Fibroblast of peridontal ligament (primary cell): ENCODE data around the gene PTER.
A peak's percentile ranks its signal among the peaks of the same experiment; 100 is the strongest.

Experiments used
- DNase-seq: peaks from one replicate; pipeline ENCODE4 v3.0.0-alpha.2; 2010; ENCODE audit errors: extremely low read depth

Gene PTER

GRCh38 chr10:16470747-16471146 lies 33.9 kb downstream of the PTER start:
- DNase-seq: no peak

DNA sequence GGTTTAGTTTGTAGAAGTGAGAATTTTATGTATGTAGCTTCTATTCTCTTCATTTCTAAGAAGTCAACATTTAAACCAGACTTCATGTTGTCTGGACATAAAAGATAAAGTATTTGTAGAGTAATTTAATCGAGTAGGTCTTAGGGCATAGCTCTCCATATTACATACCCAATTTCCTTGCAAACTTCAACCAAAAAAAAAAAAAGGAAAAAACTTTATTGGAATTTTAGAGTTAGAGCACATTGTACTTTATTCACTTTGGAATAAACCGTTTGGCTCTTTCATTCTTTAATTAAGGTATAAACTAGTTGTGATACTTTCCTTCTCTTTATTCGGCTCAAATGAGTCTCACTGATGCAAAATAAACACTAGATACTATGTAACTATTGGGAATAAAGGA lies 36.0 kb downstream of the PTER start:
- DNase-seq: no peak

DNA sequence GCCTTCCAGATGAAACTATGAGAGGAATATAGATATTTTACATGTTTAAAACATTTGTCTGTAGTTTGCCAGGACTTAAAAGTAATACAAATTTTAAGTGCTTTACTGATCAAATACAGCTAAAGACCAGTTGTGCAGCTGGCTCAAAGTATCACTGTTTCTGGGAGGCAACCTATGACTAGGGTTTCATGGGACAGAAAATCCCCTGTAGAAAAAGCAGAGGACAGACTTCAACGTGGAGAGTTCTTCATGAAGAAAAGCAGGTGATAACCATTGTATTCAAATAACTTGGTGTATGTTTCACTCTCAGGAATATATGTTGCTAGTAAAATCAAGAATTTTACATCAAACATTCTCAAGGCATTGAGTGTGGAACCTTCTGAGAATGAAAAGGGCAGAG lies 40.9 kb downstream of the PTER start:
- DNase-seq: no peak

GRCh38 chr10:16478801-16479200 lies 42.0 kb downstream of the PTER start:
- DNase-seq: no peak

- DNase-seq: peak; percentile 1
These were observed 44.4 kb downstream of the PTER start for GRCh38 chr10:16481052-16481728.

GRCh38 chr10:16483241-16483917 lies 46.6 kb downstream of the PTER start:
- DNase-seq: no peak

- DNase-seq: no peak
These were observed 53.7 kb downstream of the PTER start for GRCh38 chr10:16490511-16490910.

- no peak for DNase-seq
These were observed 55.1 kb downstream of the PTER start for GRCh38 chr10:16491933-16492332.

GRCh38 chr10:16493884-16494536 lies 57.2 kb downstream of the PTER start:
- no peak for DNase-seq

DNA sequence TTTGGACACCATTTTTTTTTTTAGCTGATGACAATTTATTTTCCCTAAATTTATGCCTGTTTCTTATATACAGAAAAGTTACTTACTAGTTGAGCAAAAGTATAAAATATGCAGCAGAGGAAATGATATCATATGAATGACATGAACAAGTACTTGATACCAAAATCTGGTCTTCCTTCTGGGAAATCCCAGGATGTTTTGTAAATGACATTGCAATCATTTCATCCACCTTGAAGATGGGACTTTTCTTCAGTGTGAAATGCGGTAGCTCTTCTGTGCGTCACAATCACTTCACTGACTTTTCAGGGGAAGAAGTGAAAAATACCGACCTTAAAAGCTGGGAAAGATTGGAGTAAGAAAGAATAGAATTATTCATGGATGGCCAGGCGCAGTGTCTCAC lies 61.1 kb downstream of the PTER start:
- no peak for DNase-seq

- DNase-seq: no peak
These were observed 68.4 kb downstream of the PTER start for GRCh38 chr10:16505161-16505560.

GRCh38 chr10:16509996-16510395 lies 73.2 kb downstream of the PTER start:
- no peak for DNase-seq

DNA sequence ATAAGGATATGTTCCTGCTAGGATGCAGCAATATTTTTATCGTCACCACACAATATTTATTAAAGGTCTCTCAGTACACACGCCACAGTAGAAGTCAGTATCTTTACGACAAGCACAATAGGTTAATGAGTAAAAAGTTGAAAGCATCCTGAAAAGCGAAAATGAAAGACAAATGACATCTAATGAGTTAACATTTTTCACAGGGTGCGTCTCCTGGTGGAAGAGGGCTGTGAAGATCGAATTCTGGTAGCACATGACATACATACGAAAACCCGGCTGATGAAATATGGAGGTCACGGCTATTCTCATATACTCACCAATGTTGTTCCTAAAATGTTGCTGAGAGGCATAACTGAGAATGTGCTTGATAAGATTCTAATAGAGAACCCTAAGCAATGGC lies 74.0 kb downstream of the PTER start:
- no peak for DNase-seq

DNA sequence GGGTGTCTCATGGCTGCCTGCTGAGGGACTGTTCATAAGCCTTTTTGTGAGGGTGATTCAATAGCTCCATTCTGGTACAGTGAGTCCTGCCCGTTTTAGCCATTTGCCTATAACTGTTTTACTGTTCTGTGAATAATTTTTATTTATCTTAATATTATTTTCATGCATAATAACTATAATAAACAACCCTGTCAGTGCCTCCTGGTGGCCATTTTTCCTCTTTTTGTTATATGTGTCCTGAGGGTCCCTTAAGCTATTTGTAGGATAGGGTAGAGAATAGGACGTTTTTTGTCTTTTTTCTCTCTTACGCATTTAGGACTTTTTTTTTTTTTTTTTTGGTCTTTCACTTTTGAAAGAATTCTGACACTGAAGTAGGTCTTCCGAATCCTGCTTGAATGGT lies 82.0 kb downstream of the PTER start:
- no peak for DNase-seq

DNA sequence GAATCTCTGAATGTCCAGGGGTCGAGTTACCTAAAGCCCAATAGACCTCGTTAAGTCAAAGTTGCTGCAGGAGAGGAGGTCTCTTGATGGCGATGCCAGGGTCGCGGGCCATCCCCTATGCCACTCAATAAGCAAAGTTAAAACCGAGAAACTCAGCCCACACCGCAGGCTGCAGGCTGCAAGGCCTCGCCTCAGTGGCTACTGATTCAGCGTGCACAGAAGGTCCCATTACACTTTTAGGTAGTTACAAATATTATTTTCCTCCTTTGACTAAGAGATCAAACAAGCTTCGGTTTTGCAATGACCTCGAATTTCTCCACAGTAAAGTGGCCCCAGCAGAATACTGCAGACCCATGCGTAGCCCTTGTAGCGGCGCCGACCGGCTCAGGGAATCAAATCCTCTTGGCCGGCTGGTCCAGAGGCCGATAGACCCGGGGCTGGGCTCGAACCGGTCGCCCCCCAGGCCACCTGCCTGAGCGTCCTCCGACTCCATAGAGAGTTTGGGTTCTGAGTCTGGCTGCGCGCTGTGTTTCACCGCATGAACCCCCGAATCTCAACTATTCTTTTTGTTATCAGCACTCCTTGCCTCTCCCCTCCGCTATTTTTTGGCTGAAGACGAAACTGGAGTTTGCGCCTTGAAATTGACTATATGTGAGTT lies 82.6 kb downstream of the PTER start:
- DNase-seq: no peak

- DNase-seq: no peak
These were observed 83.4 kb downstream of the PTER start for GRCh38 chr10:16519908-16520861.

GRCh38 chr10:16520900-16521299 lies 84.1 kb downstream of the PTER start:
- DNase-seq: no peak

DNA sequence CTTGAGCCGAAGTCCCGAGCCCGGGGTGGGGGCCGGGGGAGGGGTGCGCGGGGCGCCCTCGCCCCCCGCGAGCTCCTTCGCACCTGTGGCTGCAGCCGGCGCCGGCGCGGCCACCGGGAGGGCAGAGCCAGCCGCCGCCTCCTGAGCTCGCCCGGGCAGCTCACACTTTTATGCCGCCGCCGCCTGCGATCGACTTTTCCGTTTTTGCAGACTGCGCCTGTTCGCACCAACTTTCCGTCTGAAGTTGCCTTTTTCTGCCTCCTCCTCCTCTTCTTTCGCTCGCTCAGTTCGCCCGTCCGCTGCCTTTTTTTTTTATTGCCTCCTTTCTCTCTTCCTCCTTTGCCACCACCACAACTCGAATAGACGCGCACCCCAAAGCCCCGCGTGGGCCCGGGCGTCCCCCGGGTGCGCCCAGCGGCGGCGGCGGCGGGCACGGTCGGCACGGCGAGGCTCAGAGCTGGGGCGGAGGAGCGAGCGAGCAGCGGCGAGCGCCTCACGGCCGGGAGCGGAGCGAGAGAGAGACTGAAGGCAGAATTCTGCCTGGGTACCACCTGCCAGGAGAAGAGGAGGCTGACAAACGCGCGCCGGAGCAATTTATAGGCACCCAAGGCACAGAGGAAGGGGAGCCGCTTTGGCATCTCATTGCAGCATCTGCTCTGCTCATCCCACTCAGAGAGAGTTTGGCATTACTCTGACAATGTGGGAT lies 84.7 kb downstream of the PTER start, which contains the start of gene C1QL3:
C1QL3 (minus strand) TSS at position 569 of the 706 bp plus-strand sequence. CDS start 814 bp downstream, outside the sequence.
- peak; percentile 12 for DNase-seq

- no peak for DNase-seq
These were observed 90.6 kb downstream of the PTER start for GRCh38 chr10:16527452-16527851.

DNA sequence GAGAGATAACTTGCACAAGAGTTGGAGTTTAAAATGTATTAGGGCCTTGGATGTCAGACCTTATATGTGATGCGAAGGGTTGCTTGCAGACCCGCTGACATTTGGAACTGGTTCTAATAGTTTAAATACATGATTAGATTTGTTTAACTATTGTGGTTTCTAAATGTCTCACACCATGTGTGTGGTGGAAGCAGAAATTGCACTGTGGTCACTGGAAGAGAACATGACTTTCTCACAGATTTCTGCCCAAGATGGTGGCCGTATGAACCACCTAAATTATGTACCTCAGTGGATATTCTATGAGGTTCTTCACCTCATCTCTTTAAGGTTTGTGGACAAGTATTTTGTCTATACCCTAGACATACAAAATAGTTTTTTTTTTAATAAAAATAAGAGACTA lies 93.0 kb downstream of the PTER start:
- DNase-seq: no peak

- DNase-seq: no peak
These were observed 99.3 kb downstream of the PTER start for GRCh38 chr10:16536155-16536554.
